Measurements from ENCODE around the gene PF4V1.

DNA sequence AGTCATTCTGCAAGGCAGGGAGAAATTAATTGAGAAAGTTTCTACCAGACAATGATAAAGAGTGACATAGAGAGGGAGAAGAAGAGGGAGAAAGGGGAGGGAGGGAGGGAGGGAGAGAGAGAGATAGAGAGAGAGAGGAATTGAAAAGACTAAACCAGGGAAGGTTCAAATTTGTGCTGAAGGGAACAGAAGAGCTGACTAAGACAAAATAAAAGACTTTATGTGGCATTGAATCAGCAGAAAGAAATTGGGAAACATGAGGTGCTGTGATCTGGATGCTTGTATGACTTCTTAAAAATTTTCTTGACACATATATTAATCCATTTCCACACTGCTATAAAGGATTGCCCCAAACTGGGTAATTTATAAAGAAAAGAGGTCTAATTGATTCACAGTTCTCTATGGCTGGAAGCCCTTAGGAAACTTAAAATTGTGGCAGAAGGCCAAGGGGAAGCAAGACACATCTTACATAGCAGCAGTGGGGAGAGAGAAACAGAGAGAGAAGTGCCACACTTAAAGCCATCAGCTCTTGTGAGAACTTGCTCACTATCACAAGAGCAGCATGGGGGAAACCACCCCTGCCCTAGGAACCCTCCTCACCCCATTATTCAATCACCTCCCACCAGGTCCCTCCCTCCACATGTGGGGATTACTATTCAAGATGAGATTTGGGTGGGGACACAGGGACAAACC lies 30.1 kb upstream of the PF4V1 start:
- TF ChIP-seq, protein P1, sequence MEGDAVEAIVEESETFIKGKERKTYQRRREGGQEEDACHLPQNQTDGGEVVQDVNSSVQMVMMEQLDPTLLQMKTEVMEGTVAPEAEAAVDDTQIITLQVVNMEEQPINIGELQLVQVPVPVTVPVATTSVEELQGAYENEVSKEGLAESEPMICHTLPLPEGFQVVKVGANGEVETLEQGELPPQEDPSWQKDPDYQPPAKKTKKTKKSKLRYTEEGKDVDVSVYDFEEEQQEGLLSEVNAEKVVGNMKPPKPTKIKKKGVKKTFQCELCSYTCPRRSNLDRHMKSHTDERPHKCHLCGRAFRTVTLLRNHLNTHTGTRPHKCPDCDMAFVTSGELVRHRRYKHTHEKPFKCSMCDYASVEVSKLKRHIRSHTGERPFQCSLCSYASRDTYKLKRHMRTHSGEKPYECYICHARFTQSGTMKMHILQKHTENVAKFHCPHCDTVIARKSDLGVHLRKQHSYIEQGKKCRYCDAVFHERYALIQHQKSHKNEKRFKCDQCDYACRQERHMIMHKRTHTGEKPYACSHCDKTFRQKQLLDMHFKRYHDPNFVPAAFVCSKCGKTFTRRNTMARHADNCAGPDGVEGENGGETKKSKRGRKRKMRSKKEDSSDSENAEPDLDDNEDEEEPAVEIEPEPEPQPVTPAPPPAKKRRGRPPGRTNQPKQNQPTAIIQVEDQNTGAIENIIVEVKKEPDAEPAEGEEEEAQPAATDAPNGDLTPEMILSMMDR (IDR thresholded peaks at IDR 0.05; ENCODE audit: borderline replicate concordance, extremely low read depth, low read length, poor library complexity, severe bottlenecking): no peak
- TF ChIP-seq EZH2 (IDR thresholded peaks at IDR 0.05; ENCODE audit: borderline replicate concordance, low read depth, low read length, severe bottlenecking): no peak
